Measurements from ENCODE around the gene LRTM1. TPM values are rescaled to one million over a fixed set of nuclear protein-coding genes. Genes with fewer than 3 reads are reported as not detected.

Gene LRTM1
- total RNA-seq, 1 donor from 2014 or later: not detected

GRCh38 chr3:54939557-54940300, 11.9 kb upstream of the LRTM1 start:
- Histone ChIP-seq H3K36me3 (no peaks in the 10 kb centered on the region), H3K27ac (no peak overlapping the region), H2AFZ (replicated peaks) (no peak overlapping the region), H3K9ac (no peak overlapping the region), H3K79me2 (ENCODE audit: low read depth) (no peaks in the 10 kb centered on the region), H3K4me1 (no peaks in the 10 kb centered on the region), H3K9me3 (ENCODE audit: low read depth) (no peaks in the 10 kb centered on the region), H4K20me1 (ENCODE audit: low read depth) (no peaks in the 10 kb centered on the region), H3F3A (ENCODE audit: low read depth) (no peaks in the 10 kb centered on the region), H3K27me3 (no peaks in the 10 kb centered on the region), H3K4me3 (no peak overlapping the region), H3K4me2 (no peak overlapping the region)
- Mint-ChIP-seq H3K4me3 (no peak overlapping the region), H3K27ac (no peak overlapping the region), H3K9me3 (no peaks in the 10 kb centered on the region), H3K27me3 (ENCODE audit: insufficient read depth, low read depth) (peaks cover 7% of the 10 kb centered on the region), H3K4me1 (peaks cover 41% of the 10 kb centered on the region), H3K36me3 (no peaks in the 10 kb centered on the region)
- TF ChIP-seq EZH2 (IDR thresholded peaks at IDR 0.05): no peak
- no peak for DNase-seq (ENCODE audit: low spot score)

- no peak overlapping the region for H3K27ac ChIP-seq
- H4K20me1 ChIP-seq (ENCODE audit: low read depth): no peaks in the 10 kb centered on the region
- H3K4me1 ChIP-seq: no peaks in the 10 kb centered on the region
- H3K36me3 ChIP-seq: no peaks in the 10 kb centered on the region
- Mint-ChIP-seq H3K27me3 (ENCODE audit: insufficient read depth, low read depth) (peaks cover 7% of the 10 kb centered on the region), H3K27ac (no peak overlapping the region), H3K4me3 (no peak overlapping the region), H3K9me3 (peaks cover 2% of the 10 kb centered on the region), H3K36me3 (no peaks in the 10 kb centered on the region), H3K4me1 (peaks cover 50% of the 10 kb centered on the region)
- TF ChIP-seq EZH2 (IDR thresholded peaks at IDR 0.05) (no peak), CTCF (IDR thresholded peaks at IDR 0.05) (no peak), EZH2phosphoT487 (IDR thresholded peaks at IDR 0.05) (no peak)
- H3K9ac ChIP-seq: no peak overlapping the region
- no peaks in the 10 kb centered on the region for H3K79me2 ChIP-seq (ENCODE audit: low read depth)
- H2AFZ ChIP-seq (replicated peaks): no peak overlapping the region
- DNase-seq (ENCODE audit: low spot score): no peak
- no peak overlapping the region for H3K4me3 ChIP-seq
- no peak overlapping the region for H3K4me2 ChIP-seq
- no peaks in the 10 kb centered on the region for H3K9me3 ChIP-seq (ENCODE audit: low read depth)
- no peaks in the 10 kb centered on the region for H3K27me3 ChIP-seq
- no peaks in the 10 kb centered on the region for H3F3A ChIP-seq (ENCODE audit: low read depth)
Observed at GRCh38 chr3:54936561-54936960, 8.7 kb upstream of the LRTM1 start.

- no peak for TF ChIP-seq EZH2 (IDR thresholded peaks at IDR 0.05)
- no peak for TF ChIP-seq EZH2phosphoT487 (IDR thresholded peaks at IDR 0.05)
- no peak for TF ChIP-seq CTCF (IDR thresholded peaks at IDR 0.05)
- peaks cover 56% of the 10 kb centered on the region for H3K4me1 Mint-ChIP-seq
Observed at GRCh38 chr3:54935869-54936268, 8.0 kb upstream of the LRTM1 start.

GRCh38 chr3:54932606-54933005, 4.7 kb upstream of the LRTM1 start:
- TF ChIP-seq EZH2phosphoT487 (IDR thresholded peaks at IDR 0.05) (no peak), EZH2 (IDR thresholded peaks at IDR 0.05) (no peak), CTCF (IDR thresholded peaks at IDR 0.05) (no peak)
- H3K79me2 ChIP-seq (ENCODE audit: low read depth): no peaks in the 10 kb centered on the region

More at GRCh38 chr3:54935869-54936268, 8.0 kb upstream of the LRTM1 start:
- no peaks in the 10 kb centered on the region for H4K20me1 ChIP-seq (ENCODE audit: low read depth)
- H3K36me3 ChIP-seq: no peaks in the 10 kb centered on the region
- H3K4me2 ChIP-seq: no peak overlapping the region
- H3K27me3 ChIP-seq: no peaks in the 10 kb centered on the region
- no peak overlapping the region for H3K27ac ChIP-seq
- H3K79me2 ChIP-seq (ENCODE audit: low read depth): no peaks in the 10 kb centered on the region
- H3K9ac ChIP-seq: no peak overlapping the region
- DNase-seq (ENCODE audit: low spot score): no peak
- no peak overlapping the region for H3K4me3 ChIP-seq
- H2AFZ ChIP-seq (replicated peaks): no peak overlapping the region
- H3K36me3 Mint-ChIP-seq: no peaks in the 10 kb centered on the region
- H3K27ac Mint-ChIP-seq: no peak overlapping the region
- H3K4me1 ChIP-seq: peaks cover 5% of the 10 kb centered on the region
- peaks cover 7% of the 10 kb centered on the region for H3K27me3 Mint-ChIP-seq (ENCODE audit: insufficient read depth, low read depth)
- no peak overlapping the region for H3K4me3 Mint-ChIP-seq
- peaks cover 2% of the 10 kb centered on the region for H3K9me3 Mint-ChIP-seq
- no peaks in the 10 kb centered on the region for H3K9me3 ChIP-seq (ENCODE audit: low read depth)
- no peaks in the 10 kb centered on the region for H3F3A ChIP-seq (ENCODE audit: low read depth)

More at GRCh38 chr3:54932606-54933005, 4.7 kb upstream of the LRTM1 start:
- no peak overlapping the region for H3K27ac Mint-ChIP-seq
- Histone ChIP-seq H3K9ac (no peak overlapping the region), H3K27ac (no peak overlapping the region), H2AFZ (replicated peaks) (no peak overlapping the region), H3K36me3 (no peaks in the 10 kb centered on the region), H3K4me2 (no peak overlapping the region), H4K20me1 (ENCODE audit: low read depth) (no peaks in the 10 kb centered on the region), H3K4me3 (no peak overlapping the region), H3K9me3 (ENCODE audit: low read depth) (no peaks in the 10 kb centered on the region), H3K27me3 (no peaks in the 10 kb centered on the region), H3K4me1 (peaks cover 19% of the 10 kb centered on the region), H3F3A (ENCODE audit: low read depth) (no peaks in the 10 kb centered on the region)
- H3K4me3 Mint-ChIP-seq: no peak overlapping the region
- DNase-seq (ENCODE audit: low spot score): no peak
- H3K9me3 Mint-ChIP-seq: peaks cover 2% of the 10 kb centered on the region
- H3K4me1 Mint-ChIP-seq: peaks cover 65% of the 10 kb centered on the region
- no peaks in the 10 kb centered on the region for H3K36me3 Mint-ChIP-seq
- peaks cover 11% of the 10 kb centered on the region for H3K27me3 Mint-ChIP-seq (ENCODE audit: insufficient read depth, low read depth)

All from neural progenitor cell (in vitro differentiated cells).